K562 (cell line): Measurements from ENCODE around the gene JAKMIP2. TPM values are rescaled to one million over a fixed set of nuclear protein-coding genes. Genes with fewer than 3 reads are reported as not detected.

Experiments
- polyA plus RNA-seq, 8 experiments: library from polyadenylated mRNA; depleted of rRNA in 4 of 8; stranded (reverse) in 5 of 8; unstranded in 3 of 8; fragments of >200 nt; fragmentation: Nextera tagmentation in 2 of 8; fragmentation: Illumina TruSeq in 1 of 8; extraction: Ambion mirVana in 2 of 8; extraction: Trizol in 1 of 8; gene quantifications; 2 replicates each; pipeline versions ENCODE4 v1.2.1 to v1.2.3, GENCODE V29; 2011 to 2014; ENCODE audit warnings: inconsistent platforms in 1 of 8, missing spikeins in 1 of 8
- total RNA-seq, 7 experiments: library from RNA; depleted of rRNA in 6 of 7; stranded (reverse); fragments of >200 nt in 6 of 7; fragmentation: Illumina TruSeq in 2 of 7; extraction: Trizol in 2 of 7; gene quantifications; 2 replicates each; pipeline versions ENCODE4 v1.2.1 to v1.2.3, GENCODE V29; 2011 to 2021; ENCODE audit warnings: low replicate concordance in 1 of 7

JAKMIP2 gene
- total and polyA plus RNA-seq, 9 of the 15 experiments (the other 6 are each of a cell fraction or from before 2014, with no cell fraction given) = not detected

Other genes starting within 250 kb of the JAKMIP2 start
- 0.45 TPM in 1 of 2 replicates, not detected in the other for gene SPINK1, start 48.9 kb upstream of the JAKMIP2 start, total RNA-seq (2014; rRNA removed)
- gene SPINK1, start 48.9 kb upstream of the JAKMIP2 start, total RNA-seq (2014; rRNA removed; fragmentation: Illumina TruSeq; extraction: Trizol) = 0.41 and 0.62 TPM in 2 replicates
- 0.65 and 1.6 TPM in 2 replicates for gene SPINK1, start 48.9 kb upstream of the JAKMIP2 start, total RNA-seq (2015; rRNA removed; fragmentation: Illumina TruSeq; extraction: Trizol)
- gene SPINK1, start 48.9 kb upstream of the JAKMIP2 start, total RNA-seq (2021) = 2.2 and 2.8 TPM in 2 replicates
- gene SPINK1, start 48.9 kb upstream of the JAKMIP2 start, polyA plus RNA-seq (2011; rRNA removed) = not detected in 2 replicates
- 0.44 and 0.48 TPM in 2 replicates for gene SPINK1, start 48.9 kb upstream of the JAKMIP2 start, polyA plus RNA-seq (2014; fragmentation: Illumina TruSeq; extraction: Trizol)
- gene SPINK1, start 48.9 kb upstream of the JAKMIP2 start, polyA plus RNA-seq (2014; fragmentation: Nextera tagmentation; extraction: Ambion mirVana) = 1 to 10 TPM in 1 of 2 experiments, under 1 TPM in 1; 0.64 to 1.4 TPM
- 0.97 TPM in 1 of 2 replicates, not detected in the other for gene SPINK1, start 48.9 kb upstream of the JAKMIP2 start, polyA plus RNA-seq (2014; rRNA removed)
- not detected in 2 replicates for gene SCGB3A2, start 96.0 kb upstream of the JAKMIP2 start, total RNA-seq (2014; rRNA removed)
- gene SCGB3A2, start 96.0 kb upstream of the JAKMIP2 start, total RNA-seq (2014; rRNA removed; fragmentation: Illumina TruSeq; extraction: Trizol) = not detected in 2 replicates
- gene SCGB3A2, start 96.0 kb upstream of the JAKMIP2 start, total RNA-seq (2015; rRNA removed; fragmentation: Illumina TruSeq; extraction: Trizol) = not detected in 2 replicates
- 0.35 TPM in 1 of 2 replicates, not detected in the other for gene SCGB3A2, start 96.0 kb upstream of the JAKMIP2 start, total RNA-seq (2021)
- not detected in 2 replicates for gene SCGB3A2, start 96.0 kb upstream of the JAKMIP2 start, polyA plus RNA-seq (2011; rRNA removed)
- gene SCGB3A2, start 96.0 kb upstream of the JAKMIP2 start, polyA plus RNA-seq (2014; fragmentation: Illumina TruSeq; extraction: Trizol) = not detected in 2 replicates
- gene SCGB3A2, start 96.0 kb upstream of the JAKMIP2 start, polyA plus RNA-seq (2014; fragmentation: Nextera tagmentation; extraction: Ambion mirVana) = not detected
- not detected in 2 replicates for gene SCGB3A2, start 96.0 kb upstream of the JAKMIP2 start, polyA plus RNA-seq (2014; rRNA removed)
- not detected in 2 replicates for gene C5orf46, start 123.8 kb upstream of the JAKMIP2 start, total RNA-seq (2014; rRNA removed)
- gene C5orf46, start 123.8 kb upstream of the JAKMIP2 start, total RNA-seq (2014; rRNA removed; fragmentation: Illumina TruSeq; extraction: Trizol) = not detected in 2 replicates
- not detected in 2 replicates for gene C5orf46, start 123.8 kb upstream of the JAKMIP2 start, total RNA-seq (2015; rRNA removed; fragmentation: Illumina TruSeq; extraction: Trizol)
- gene C5orf46, start 123.8 kb upstream of the JAKMIP2 start, total RNA-seq (2021) = not detected in 2 replicates
- not detected in 2 replicates for gene C5orf46, start 123.8 kb upstream of the JAKMIP2 start, polyA plus RNA-seq (2011; rRNA removed)
- not detected in 2 replicates for gene C5orf46, start 123.8 kb upstream of the JAKMIP2 start, polyA plus RNA-seq (2014; fragmentation: Illumina TruSeq; extraction: Trizol)
- gene C5orf46, start 123.8 kb upstream of the JAKMIP2 start, polyA plus RNA-seq (2014; fragmentation: Nextera tagmentation; extraction: Ambion mirVana) = not detected
- gene C5orf46, start 123.8 kb upstream of the JAKMIP2 start, polyA plus RNA-seq (2014; rRNA removed) = not detected in 2 replicates